HG02943 (cell line): ENCODE data around the gene CXCR6.

Experiments
- ATAC-seq: cut with Tn5 transposase; IDR thresholded peaks from one replicate; pipeline ENCODE4 v1.9.1; 2021; ENCODE audit warnings: mild to moderate bottlenecking, low read depth, moderate library complexity; ENCODE audit not compliant: unreplicated experiment

CXCR6 gene

DNA sequence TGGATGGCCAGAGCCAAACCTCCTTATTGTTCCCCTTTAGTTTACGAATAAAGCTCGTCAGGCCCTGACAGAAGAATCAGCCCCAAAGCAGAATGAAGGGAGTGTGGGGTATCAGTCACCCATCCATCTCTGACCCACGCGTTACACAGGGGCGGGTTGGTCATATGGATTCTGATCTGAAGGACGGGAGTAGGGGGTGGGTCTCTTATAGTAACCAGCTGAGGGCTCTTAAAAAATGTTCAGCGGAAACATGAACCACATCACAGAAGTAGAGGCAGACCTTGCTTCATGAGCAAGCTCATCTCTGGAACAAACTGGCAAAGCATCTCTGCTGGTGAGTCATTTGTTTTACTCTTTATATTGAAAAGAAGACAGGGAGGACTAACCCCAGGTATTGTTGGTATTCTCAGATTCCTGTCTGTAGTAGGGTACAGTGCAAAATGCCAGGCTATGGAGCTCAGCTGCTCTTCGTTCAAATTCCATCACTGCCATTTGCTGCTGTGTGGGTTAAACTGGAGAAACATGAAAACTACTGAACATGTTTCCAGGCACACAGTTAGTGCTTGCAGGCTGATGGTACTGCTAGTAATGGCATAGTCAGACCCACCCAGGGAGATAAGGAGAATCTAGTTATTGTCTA is at the start of gene CXCR6:
CXCR6 (plus strand) TSS at position 258 of the 640 bp plus-strand sequence. CDS start 3,018 bp downstream, outside the sequence.
- ATAC-seq, result no peak

DNA sequence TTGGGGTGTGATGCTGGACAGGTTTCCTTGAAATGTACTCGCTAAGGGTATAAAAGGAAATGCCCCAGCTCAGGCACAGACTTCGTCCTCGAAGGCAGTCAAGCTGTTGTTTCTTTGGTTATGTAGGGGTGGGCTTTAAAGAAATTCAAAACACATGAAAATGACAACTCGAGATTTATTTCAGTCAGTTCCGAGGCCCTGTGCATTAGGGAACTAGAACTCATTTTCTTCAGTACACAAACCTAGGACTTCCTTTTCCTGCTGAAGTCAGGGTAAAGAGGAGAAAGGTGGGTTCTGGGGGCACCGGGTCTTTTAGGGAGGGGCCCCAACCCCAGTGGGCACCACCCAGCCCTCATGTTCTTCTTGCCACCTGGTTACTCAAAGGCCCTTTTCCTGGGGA is 49.2 kb upstream of the CXCR6 start:
- ATAC-seq, result no peak

DNA sequence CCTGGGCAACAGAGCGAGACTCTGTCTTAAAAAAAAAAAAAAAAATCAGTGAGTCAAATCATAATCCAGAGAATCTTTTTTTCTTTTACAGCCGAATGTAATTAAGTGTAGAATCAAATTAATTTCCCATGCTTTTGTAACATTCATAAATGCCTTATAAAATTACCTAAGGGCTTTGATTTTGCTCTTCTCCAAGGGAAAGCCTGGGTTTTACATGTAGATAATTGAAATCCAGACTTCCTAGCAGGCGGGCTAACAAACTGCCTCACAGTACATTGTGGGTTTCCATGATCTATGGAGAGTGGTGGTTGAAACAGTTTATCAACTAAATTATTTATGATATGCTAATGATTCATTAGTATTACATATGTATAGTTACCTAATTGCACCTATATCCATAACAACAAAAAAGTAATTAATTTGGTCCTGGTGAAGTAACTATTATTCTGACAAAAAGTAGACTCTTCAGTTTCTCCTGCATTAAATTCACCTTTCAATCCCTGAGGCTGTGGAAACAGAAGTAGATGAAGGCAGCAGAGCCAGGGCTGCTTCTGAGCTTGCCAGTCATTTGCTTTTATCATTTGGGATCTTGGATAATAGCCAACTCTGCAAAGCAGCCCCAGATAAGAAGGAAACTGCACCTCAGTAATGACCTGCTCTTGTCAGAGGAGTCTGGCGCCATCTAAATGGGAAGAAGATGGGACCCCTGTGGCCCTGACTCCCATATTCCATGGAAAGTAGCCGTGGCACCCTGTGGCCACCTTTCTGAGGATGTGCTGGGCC is 47.4 kb upstream of the CXCR6 start:
- no peak for ATAC-seq

DNA sequence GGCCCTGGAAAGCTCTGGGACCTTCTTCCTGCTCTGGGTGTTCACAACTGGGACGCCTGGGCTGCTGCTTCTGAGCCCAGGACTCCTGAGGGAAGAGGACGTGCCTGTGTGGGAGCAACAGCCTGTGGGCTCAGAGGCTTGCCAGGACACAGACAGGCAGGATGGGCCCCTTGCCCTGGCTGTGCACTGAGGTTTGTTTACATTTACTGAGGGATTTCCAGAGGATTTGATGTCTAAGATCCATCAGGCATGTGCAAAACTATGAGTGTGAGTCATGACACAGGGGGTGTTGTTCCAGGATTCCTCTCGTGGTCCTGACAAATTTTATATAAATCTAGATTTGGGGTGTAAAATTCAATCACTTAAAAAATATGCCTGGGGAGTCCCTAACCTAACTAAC is 46.3 kb upstream of the CXCR6 start:
- ATAC-seq, result no peak

DNA sequence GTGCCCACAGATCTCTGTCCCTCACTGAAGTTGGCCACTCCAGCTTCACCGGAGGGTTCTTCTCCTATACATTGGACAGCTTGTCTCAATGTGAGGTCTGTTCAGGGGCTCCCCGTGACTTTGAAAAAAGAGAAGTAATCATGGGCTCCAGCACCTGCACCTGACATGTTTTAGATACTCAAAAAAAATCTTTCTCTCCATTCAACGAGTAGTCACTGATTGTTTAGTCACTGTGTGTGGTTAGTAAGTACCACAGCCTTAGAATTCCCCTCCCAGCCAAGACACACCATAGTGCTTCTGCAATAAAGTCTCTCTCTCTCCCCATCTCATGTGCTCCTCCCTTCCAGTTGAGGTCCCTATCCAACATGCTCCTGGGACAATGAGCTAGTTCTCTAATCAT is 38.3 kb upstream of the CXCR6 start:
- ATAC-seq, result no peak

DNA sequence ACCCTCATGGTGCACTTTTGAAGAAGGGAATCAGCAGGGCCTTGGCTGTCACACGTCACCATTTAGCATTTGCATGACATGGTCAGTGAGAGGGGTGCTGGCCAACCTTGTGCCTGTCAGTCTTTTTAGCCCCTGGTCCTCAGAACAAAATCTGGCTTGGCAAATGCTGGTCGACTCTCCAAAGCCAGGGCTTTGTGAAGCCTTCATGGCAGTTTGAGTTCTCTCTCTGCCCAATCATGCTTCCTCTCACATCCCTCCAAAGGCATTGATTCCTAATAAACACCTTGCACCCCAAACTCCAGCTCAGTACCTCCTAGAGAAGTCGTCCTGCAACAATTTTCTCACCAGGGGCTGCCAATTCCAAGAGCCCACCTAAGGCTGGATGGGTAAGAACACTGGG is 37.5 kb upstream of the CXCR6 start:
- no peak for ATAC-seq

DNA sequence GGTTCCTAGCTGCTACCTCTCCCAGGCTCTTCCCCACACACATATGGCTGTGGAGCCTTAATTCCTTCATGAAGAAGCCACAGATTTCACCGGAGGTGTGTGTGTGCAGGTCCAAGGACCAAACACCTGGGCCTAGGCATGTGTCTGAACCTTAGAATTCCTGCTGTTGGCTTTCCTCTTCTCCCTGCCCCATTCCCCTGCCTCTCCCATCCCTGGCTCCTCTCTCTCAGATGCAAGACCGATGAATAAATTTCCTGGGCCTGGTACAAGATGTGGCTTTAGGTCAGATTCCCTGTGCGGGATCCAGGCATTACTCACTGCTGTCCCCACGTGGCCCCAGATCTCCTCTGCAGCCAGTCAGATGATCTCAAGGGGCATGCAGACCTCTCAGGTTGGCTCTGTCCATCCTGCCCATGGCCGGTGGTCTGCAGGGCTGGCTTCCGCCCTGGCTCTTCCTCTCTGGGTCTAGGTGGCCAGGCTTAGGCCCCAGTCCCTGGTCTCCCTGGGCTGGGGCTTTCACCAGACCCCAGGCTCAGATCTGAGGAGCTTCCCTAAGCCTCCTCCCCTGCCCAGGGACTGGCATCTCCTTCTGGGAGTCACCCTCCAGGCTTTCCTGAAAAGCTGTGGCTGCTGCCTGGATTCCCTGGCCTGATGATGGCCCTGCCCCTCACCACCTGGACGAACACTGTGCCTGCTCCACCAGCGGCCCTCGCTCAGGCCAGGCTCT is 36.4 kb upstream of the CXCR6 start:
- ATAC-seq, result no peak

DNA sequence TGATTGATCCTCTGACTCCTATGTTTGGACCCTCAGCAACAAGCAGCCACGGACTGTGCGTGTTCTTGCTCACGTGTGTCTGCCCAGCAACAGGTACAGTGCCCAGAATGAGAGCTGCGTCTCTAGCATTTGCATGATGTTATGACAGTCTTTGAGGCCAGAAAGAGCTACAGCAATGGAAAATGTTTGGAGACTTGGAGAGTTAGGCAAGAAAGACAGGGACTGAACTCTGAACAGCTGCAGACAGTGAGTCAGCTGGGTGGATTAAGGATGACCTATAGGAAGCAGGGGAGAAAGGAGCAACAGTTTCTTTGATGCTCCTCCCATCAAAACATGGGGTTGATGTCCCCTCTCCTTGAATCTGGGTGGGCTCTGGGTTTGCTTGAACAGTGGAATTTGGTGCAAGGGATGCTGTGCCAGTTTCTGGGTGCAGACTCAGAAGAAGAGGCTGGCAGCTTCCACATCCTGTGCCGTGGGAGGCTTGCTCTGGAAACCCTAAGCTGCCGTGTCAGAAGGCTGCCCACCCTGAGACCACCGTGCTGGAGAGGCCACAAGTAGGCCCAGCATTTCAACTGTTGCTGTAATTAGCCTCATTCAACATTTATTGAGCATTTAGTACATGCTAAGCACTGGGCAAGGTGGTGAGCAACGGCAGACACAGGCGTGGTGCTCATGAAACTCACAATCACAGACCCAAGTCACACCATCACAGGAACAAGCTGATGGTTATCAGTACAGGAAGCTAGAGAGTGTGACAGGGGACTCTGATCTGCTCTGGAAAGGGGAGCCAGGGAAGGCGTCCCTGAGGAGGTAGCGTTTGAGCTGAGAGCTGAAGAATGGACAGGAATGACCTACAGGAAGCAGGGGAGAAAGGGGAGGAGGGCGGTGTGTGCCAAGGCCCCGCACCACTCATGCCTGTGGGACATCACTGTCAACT is 35.2 kb upstream of the CXCR6 start:
- no peak for ATAC-seq

DNA sequence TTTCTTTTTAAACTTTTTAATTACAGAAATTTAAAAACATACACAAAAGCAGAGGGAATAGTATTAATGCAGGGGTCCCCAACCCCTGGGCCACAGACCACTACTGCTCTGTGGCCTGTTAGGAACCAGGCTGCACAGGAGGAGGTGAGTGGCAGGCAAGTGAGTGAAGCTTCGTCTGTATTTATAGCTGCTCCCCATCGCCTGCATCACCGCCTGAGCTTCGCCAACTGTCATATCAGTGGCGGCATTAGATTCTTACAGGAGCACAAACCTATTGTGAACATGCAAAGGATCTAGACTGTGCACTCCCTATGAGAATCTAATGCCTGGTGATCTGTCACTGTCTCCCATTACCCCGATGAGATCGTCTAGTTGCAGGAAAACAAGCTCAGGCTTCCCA is 34.5 kb upstream of the CXCR6 start:
- ATAC-seq, result no peak

DNA sequence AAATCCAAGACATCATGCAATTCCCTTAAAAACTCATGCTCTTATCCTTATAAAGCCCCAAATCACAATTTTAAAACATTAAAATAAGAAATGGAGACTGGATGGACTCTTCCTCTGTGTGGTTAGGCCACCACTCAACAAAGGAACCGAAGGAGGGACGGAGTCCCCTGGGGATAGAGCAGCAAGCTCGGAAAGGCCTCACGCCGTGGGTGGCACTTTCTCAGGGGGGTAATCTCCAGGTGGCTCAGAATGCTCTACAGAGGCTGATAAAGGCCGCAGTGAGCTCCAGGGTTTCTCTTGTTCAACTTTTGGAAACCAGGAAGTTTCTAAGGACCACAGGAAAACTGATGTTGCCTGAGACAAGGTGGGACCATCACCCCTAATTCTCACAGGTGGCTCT is 33.7 kb upstream of the CXCR6 start:
- no peak for ATAC-seq

DNA sequence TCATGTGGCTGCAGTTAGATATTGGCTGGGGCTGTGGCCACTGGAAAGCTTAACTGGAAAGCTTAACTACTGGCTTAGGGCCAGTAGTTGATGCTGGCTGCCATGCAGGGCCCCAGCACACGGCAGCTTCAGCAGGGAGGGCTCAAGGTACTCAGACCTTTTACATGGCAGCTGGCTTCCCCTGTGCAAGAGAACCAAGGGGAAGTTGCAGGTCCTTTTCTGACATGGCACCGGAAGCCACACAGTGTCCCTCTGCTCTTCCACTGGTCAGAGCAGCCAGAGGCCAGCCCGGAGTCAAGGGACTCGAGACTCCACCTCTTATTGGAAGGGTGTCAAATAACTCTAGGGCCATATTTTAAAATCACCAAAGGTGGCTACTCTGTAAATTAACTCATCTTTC is 32.4 kb upstream of the CXCR6 start:
- ATAC-seq, result no peak

DNA sequence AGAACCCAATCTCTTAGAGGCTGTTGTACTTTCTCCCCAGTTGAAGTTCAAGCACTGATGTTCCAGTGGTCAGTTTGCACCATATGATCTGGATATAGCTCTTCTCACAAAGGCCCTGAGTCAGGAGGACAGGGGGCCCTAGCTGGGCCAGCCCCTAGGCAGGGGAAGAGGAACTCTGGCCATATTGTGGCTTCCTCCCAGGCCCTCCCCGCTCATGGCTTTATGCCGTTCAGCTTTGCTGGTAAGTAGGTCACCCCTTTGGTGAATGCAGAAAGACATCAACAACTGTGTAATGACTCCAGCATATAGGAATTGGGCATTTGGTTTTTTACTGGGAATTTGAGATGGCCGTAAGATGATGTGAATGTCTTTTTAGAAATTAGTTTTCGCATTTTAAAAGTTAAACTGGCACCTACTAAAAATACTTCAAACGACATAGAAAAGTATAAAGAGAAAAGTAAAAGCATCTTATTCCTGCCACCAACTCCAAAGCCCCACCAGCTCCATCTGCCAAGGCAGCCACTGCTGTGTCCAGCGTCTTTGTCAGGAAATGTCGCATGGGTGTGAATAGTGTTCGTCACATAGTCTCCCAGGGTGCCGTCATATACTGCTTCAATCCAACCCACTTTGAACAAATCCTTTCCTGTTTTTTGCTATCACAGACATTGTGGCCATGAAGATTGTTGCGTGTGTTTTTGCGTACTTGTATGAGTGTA is 31.6 kb upstream of the CXCR6 start:
- ATAC-seq, result no peak

DNA sequence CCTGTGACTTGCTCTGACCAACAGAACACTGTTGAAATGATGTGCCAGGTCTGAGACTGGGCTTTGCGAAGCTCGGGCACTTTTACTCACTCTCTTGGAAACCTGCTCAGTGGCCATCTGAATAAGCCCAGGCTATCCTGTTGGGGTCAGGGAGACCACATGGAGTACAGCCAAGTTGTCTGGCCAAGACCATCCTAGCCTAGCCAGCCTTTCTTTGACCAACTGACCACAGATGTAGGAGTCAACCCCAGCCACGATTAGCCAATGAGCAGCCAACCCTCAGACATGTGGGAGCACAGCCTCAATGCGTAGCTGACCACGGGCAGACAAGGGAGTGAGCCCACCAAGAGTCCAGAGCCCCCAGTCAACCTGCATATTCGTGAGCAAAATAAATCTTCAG is 30.8 kb upstream of the CXCR6 start:
- ATAC-seq, result no peak

DNA sequence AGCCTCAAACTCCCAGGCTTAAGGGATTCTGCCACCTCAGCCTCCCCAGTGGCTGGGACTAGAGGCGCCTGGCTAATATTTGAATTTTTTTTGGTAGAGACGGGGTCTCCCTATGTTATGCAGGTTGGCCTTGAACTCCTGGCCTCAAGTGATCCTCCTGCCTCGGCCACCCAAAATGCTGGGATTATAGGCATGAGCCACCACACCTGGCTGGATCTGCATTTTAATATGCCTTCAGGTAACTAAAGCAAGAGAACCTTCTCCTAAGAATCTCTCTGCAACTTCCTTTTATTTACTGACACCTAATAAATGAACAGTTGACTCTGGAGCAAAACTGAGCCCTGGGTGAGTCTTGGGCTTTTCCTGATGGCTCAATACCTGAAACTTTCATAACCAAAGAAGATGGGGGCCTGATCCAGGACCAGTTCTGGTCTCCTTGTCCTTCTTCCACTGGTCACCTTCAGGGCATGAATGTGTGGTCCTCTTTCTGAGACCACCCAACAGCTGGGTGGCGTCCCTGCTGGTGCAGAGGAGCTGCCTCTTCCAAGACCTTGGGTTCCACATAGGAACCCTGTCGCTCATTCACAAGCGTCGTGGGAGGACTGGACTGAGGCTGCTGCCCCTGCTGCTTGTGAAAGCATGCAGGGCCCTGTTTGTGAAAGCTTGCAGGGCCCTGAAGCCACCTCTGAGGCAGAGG is 28.8 kb upstream of the CXCR6 start:
- no peak for ATAC-seq

DNA sequence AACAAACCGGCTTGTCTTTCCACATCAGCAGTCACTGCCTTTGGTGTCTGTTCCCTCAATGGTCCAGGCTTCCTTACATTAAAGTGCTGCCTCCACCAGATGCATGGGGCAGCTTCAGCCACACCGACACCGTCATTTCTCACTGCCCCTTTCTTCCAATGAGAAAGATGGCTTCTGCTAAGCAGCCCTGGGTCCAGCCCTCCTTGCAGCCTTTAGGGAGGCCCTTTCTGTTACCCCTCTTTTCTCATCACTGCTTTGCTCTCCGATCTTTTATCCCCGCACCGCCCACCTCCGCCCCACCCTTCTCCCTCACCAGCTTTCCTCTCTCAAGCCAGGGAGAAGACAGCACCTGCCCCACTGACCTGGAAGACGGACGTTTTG is 28.2 kb upstream of the CXCR6 start:
- ATAC-seq, result no peak

DNA sequence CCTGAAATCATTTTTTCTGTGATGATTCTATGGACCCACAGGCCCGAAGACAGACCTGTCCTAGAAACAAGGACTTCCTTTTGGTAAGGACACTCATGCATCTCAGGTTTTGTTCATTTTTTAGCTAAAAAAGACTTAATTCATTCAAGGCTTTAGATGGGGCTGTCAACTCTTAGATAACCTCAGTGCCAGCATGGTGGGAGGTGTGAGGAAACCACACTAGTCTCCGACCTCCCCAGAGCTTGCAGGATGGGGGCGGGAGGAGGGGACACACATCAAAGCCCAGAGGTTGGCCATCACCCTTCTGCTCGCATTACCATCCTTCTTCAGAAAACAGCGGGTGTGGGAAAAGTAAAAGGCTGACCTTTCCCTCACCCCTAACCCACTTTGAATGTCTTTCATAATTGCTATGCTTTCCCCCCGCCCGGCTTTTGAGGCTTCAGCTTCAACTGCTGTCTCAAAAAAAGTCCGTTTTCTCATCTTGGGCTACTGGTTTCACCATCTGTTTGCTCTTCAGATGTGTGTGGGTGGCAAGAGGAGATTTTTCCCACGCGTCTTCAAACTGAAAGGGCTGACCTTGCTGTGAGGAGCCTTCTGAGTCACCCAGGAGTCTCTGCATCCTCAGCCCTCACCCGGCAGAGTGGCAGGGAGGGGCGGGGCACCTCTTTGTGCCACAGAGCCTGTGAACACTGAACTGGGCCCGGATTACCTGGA is 27.6 kb upstream of the CXCR6 start:
- ATAC-seq, result peak; percentile 88

DNA sequence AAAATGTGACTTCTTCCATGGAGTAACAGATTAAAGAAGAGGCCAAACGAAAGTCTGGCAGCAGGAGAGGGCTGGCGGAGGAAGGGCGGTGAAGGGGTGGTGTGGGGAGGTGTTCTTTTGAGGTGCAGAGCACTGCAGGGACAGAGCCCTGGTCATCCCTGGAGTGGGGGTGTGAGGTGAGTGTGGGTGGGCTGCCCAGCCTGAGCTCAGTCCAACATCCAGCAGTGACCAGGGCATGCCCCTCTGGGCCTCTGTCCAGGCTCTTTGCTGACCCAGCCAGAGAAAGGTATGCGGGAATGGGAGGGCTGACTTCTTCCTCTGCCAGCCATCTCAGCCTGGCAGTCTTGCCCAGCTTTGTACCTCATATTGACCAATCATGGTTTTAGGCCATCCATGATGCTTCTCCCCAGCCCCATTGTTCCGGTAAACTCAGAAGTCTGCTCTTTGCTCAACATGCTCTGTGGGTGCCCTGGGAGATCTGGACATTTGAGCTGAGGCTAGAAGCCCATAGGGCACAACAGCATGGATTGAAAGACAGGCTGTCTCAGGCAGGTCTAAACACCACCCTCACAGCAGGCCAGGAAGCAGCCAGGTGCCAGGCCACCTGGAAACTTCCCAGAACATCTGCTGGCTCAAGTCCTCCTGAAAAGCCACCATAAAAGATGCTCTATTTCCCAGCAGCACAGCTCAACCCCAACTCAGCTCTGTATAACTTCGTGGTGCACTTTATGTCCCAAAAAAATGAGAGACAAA is 25.9 kb upstream of the CXCR6 start:
- no peak for ATAC-seq
